GM12801 (cell line): Measurements from ENCODE around the gene TNRC6C.

Experiments used
- CTCF ChIP-seq: IDR thresholded peaks from one replicate; pipeline ENCODE4 v1.5.1; 2011; ENCODE audit warnings: control low read depth; ENCODE audit not compliant: insufficient read length; ENCODE audit errors: extremely low read depth

TNRC6C gene

GRCh38 chr17:78122216-78122930, 163.9 kb downstream of the TNRC6C start:
- no peak for TF ChIP-seq CTCF

- no peak for TF ChIP-seq CTCF
Measured at GRCh38 chr17:78122931-78123249, 164.4 kb downstream of the TNRC6C start.

GRCh38 chr17:78123258-78123929, 164.9 kb downstream of the TNRC6C start:
- TF ChIP-seq CTCF: no peak

- TF ChIP-seq CTCF: no peak
Measured at GRCh38 chr17:78124081-78124835, 165.8 kb downstream of the TNRC6C start.

- no peak for TF ChIP-seq CTCF
Measured at GRCh38 chr17:78124836-78125137, 166.3 kb downstream of the TNRC6C start.

- TF ChIP-seq CTCF: no peak
Measured at GRCh38 chr17:78125138-78125913, 166.8 kb downstream of the TNRC6C start.
